ENCODE results near the gene ZNF219.

DNA sequence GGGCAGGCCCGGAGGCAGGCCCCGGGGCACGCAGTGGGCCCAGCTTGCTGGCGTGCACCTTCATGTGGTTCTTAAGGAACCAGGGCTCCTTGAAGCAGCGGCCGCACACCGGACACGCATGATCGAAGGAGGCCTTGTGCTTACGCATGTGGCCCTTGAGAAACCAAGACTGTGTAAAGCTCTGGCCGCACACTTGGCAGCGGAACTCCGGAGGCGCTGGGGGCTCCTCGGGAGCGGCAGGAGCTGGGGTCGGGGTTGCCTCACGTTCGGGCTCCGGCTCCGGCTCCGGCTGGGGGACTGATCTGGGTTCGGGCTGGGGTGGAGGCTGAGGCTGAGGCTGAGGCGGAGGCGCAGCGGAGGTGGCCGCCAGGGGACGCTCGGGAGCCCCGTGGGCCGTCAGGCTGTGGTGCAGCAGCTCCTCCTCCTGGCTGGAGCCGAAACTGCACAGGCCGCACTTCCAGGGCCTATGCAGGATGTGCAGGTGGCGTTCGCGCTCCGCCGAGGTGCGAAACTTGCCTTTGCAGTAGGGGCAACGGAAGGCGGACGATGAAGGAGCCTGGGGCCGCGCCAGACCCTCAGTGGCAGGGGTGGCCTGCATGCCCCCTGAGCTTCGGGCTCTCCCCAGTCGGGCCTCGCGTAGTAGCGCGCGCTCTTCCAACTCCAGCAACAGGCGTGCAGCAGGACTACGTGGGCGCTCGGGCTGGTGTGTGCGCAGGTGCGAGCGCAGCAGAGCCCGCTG, 6.0 kb downstream of the ZNF219 start:
- TF ChIP-seq, protein P1, sequence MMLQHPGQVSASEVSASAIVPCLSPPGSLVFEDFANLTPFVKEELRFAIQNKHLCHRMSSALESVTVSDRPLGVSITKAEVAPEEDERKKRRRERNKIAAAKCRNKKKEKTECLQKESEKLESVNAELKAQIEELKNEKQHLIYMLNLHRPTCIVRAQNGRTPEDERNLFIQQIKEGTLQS (IDR thresholded peaks at IDR 0.05) = no peak
- TF ChIP-seq TCF7L2 (IDR thresholded peaks at IDR 0.05; ENCODE audit: borderline replicate concordance, extremely low read depth, insufficient read depth, insufficient read length) (no peak), ZNF274 (IDR thresholded peaks at IDR 0.05; ENCODE audit: low read depth, low read length) (no peak), EGR1 (IDR thresholded peaks at IDR 0.05; ENCODE audit: low read depth) (no peak)
- TF ChIP-seq, protein P2, sequence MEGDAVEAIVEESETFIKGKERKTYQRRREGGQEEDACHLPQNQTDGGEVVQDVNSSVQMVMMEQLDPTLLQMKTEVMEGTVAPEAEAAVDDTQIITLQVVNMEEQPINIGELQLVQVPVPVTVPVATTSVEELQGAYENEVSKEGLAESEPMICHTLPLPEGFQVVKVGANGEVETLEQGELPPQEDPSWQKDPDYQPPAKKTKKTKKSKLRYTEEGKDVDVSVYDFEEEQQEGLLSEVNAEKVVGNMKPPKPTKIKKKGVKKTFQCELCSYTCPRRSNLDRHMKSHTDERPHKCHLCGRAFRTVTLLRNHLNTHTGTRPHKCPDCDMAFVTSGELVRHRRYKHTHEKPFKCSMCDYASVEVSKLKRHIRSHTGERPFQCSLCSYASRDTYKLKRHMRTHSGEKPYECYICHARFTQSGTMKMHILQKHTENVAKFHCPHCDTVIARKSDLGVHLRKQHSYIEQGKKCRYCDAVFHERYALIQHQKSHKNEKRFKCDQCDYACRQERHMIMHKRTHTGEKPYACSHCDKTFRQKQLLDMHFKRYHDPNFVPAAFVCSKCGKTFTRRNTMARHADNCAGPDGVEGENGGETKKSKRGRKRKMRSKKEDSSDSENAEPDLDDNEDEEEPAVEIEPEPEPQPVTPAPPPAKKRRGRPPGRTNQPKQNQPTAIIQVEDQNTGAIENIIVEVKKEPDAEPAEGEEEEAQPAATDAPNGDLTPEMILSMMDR (IDR thresholded peaks at IDR 0.05 in 2 of 3, conservative IDR thresholded peaks at IDR 0.05 in 1 of 3; ENCODE audit: borderline replicate concordance in 1 of 3, insufficient read depth in 1 of 3, low read depth in 2 of 3, low read length in 2 of 3) = peak; percentile 99 to 100 (median 100)

Measured in HCT116 (cell line).